ENCODE results near the gene PCMTD2. TPM values are rescaled to one million over a fixed set of nuclear protein-coding genes. Genes with fewer than 3 reads are reported as not detected.
A peak's percentile ranks its signal among the peaks of the same experiment; 100 is the strongest.

PCMTD2 gene
- total RNA-seq, 2 experiments from 2014 or later: 32.7 to 37.8 TPM

DNA sequence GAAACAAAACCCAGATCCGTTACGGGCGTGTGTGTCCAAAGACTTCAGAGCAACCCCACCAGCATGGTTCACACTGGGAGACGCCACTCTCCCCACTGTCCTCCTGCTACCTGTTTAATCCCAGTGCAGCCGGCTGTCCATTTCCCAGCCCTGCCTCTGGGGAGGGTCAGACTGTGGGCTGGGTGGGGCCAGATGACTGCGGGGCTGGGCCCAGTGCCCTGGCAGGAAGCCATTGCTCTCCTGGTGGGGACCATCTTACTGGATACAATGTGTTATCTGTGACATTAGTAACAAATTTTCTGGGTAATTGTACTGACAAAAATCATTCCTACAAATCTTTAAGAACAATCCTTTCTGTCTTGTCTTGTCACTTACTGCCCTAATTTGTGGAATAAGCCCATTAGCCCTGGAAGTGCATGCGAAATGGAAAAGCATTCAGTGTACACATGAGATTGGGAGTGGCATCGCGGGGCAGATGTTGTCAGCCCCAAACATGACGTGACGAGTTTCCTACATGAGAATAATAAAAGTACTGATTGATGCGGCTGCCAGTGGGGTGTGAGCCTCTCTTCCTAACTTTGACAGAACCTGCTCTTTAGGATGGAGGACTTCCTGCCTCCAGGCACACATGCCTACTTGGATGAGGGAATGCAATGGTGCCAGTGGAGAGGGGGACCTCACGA is 37.9 kb upstream of the PCMTD2 start:
- H3K36me3 Mint-ChIP-seq (ENCODE audit: low read depth): no peaks in the 10 kb centered on the region
- H3K27ac Mint-ChIP-seq: no peak overlapping the region
- ChIA-PET POLR2A (no interaction called here), CTCF (no interaction called here)
- DNase-seq (no peak), ATAC-seq (no peak)
- no peak overlapping the region for H3K4me3 Mint-ChIP-seq
- intact Hi-C loops (cut with DNase I, micrococcal nuclease): no loop called here
- peaks cover 14% of the 10 kb centered on the region for H3K4me1 Mint-ChIP-seq
- no peaks in the 10 kb centered on the region for H3K27me3 Mint-ChIP-seq
- no peaks in the 10 kb centered on the region for H3K9me3 Mint-ChIP-seq (ENCODE audit: low read depth)

GRCh38 chr20:64219202-64219601 is 36.3 kb upstream of the PCMTD2 start:
- ChIA-PET POLR2A (no interaction called here), CTCF (interaction anchor here (0.7 kb wide), 1 partner anchor 1201 kb away, joined by 5 read pairs; no protein-coding TSS in a partner anchor)
- Mint-ChIP-seq H3K9me3 (ENCODE audit: low read depth) (no peaks in the 10 kb centered on the region), H3K4me3 (no peak overlapping the region), H3K27ac (no peak overlapping the region), H3K27me3 (no peaks in the 10 kb centered on the region), H3K36me3 (ENCODE audit: low read depth) (no peaks in the 10 kb centered on the region), H3K4me1 (peaks cover 13% of the 10 kb centered on the region)
- DNase-seq: no peak
- intact Hi-C loops (cut with DNase I, micrococcal nuclease): no loop called here
- no peak for ATAC-seq

DNA sequence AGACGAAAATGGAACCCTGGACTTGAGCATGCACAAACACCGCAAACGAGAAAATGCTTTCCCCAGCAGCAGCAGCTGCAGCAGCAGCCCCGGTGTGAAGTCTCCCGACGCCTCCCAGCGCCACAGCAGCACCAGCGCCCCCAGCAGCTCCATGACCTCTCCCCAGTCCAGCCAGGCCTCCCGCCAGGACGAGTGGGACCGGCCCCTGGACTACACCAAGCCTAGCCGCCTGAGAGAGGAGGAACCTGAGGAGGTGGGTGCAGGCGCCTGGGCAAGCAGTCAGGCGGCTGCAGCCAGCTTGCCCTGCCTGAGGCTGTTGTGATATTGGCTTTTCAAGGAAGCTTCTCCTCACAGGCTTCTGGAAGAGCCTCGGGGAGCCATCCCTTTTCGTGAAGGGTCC is 35.8 kb upstream of the PCMTD2 start:
- Mint-ChIP-seq H3K9me3 (ENCODE audit: low read depth) (no peaks in the 10 kb centered on the region), H3K4me1 (peaks cover 10% of the 10 kb centered on the region), H3K4me3 (no peak overlapping the region), H3K27me3 (no peaks in the 10 kb centered on the region), H3K36me3 (ENCODE audit: low read depth) (no peaks in the 10 kb centered on the region), H3K27ac (no peak overlapping the region)
- ChIA-PET POLR2A (no interaction called here), CTCF (no interaction called here)
- intact Hi-C loops (cut with DNase I, micrococcal nuclease): no loop called here
- DNase-seq (no peak), ATAC-seq (no peak)

GRCh38 chr20:64220420-64220819 is 35.1 kb upstream of the PCMTD2 start:
- ATAC-seq (no peak), DNase-seq (no peak)
- H3K36me3 Mint-ChIP-seq (ENCODE audit: low read depth): no peaks in the 10 kb centered on the region
- POLR2A ChIA-PET: no interaction called here
- H3K9me3 Mint-ChIP-seq (ENCODE audit: low read depth): no peaks in the 10 kb centered on the region
- no peak overlapping the region for H3K4me3 Mint-ChIP-seq
- H3K4me1 Mint-ChIP-seq: peaks cover 4% of the 10 kb centered on the region
- CTCF ChIA-PET: no interaction called here
- intact Hi-C loops (cut with DNase I, micrococcal nuclease): no loop called here
- no peak overlapping the region for H3K27ac Mint-ChIP-seq
- H3K27me3 Mint-ChIP-seq: no peaks in the 10 kb centered on the region

DNA sequence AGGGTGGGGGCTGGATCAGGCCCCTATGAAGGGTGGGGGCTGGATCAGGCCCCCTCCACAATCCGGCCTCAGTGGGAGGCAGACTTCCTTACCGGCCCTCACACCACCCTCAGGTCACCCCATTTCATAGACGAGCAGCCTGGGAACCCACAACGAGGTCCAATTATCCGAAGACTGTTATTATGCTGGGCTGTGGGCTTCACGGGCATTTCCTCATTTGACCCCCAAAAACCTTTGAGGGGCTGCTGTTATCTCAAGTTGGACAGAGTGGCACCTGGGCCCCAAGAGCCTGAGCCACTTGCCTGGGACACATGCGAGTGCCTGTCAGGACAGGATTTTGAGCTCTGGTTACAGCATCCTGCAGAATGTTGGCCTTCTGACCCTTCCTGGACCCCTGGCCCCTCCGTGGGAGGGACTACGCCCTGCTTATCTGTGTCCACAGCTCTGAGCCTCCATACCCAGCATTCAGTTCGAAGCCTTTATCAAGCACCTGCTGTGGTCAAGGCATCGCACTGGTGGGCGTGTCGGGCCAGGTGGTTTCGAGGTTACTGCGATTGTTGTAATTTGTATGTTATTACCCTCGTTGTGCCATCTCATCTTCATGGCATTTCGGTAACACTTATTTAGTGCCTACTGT is 34.5 kb upstream of the PCMTD2 start:
- no peaks in the 10 kb centered on the region for H3K36me3 Mint-ChIP-seq (ENCODE audit: low read depth)
- intact Hi-C loops (cut with DNase I, micrococcal nuclease): no loop called here
- ChIA-PET CTCF (no interaction called here), POLR2A (no interaction called here)
- H3K4me1 Mint-ChIP-seq: peaks cover 2% of the 10 kb centered on the region
- no peak overlapping the region for H3K4me3 Mint-ChIP-seq
- ATAC-seq (no peak), DNase-seq (no peak)
- H3K9me3 Mint-ChIP-seq (ENCODE audit: low read depth): no peaks in the 10 kb centered on the region
- H3K27ac Mint-ChIP-seq: no peak overlapping the region
- H3K27me3 Mint-ChIP-seq: no peaks in the 10 kb centered on the region

DNA sequence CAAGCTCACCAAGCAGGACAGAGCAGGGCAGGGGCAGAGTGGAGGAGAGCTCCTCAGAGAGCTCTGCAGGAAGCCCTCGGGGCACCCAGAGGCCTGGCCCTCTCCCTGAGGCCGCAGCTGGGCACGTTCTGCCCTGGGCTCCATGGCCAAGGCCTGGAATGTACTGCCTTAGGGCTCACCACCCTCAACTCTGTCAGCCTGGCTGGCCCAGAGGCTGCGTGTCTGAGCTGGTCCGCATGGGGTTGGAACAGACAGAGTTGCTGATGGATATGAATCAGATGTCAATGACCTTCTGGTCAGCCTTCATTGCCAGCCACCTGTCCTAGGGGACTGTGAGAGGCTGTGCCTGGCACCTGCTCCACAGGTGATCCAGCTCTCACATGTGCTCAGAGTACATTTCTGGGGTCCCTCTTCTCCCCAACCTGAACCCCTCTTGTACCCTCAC is 33.2 kb upstream of the PCMTD2 start:
- DNase-seq (no peak), ATAC-seq (no peak)
- Mint-ChIP-seq H3K36me3 (ENCODE audit: low read depth) (no peaks in the 10 kb centered on the region), H3K9me3 (ENCODE audit: low read depth) (no peaks in the 10 kb centered on the region), H3K27me3 (no peaks in the 10 kb centered on the region), H3K4me3 (no peak overlapping the region), H3K4me1 (peaks cover 10% of the 10 kb centered on the region), H3K27ac (no peak overlapping the region)
- POLR2A ChIA-PET: no interaction called here
- intact Hi-C loops (cut with DNase I, micrococcal nuclease): no loop called here
- CTCF ChIA-PET: interaction anchor here (0.6 kb wide), 1 partner anchor 25 kb away, joined by 3 read pairs; no protein-coding TSS in a partner anchor

- Mint-ChIP-seq H3K27me3 (no peaks in the 10 kb centered on the region), H3K4me3 (no peak overlapping the region), H3K9me3 (ENCODE audit: low read depth) (no peaks in the 10 kb centered on the region), H3K27ac (no peak overlapping the region), H3K4me1 (peaks cover 12% of the 10 kb centered on the region), H3K36me3 (ENCODE audit: low read depth) (no peaks in the 10 kb centered on the region)
- CTCF ChIA-PET: interaction anchor here (0.6 kb wide), 1 partner anchor 26 kb away, joined by 3 read pairs; no protein-coding TSS in a partner anchor
- POLR2A ChIA-PET: no interaction called here
- ATAC-seq (no peak), DNase-seq (no peak)
- intact Hi-C loops (cut with DNase I, micrococcal nuclease): no loop called here
Observed at GRCh38 chr20:64222851-64223525, 32.6 kb upstream of the PCMTD2 start.

- Mint-ChIP-seq H3K4me3 (no peak overlapping the region), H3K4me1 (peaks cover 15% of the 10 kb centered on the region), H3K27me3 (no peaks in the 10 kb centered on the region), H3K9me3 (ENCODE audit: low read depth) (no peaks in the 10 kb centered on the region), H3K36me3 (ENCODE audit: low read depth) (no peaks in the 10 kb centered on the region), H3K27ac (no peak overlapping the region)
- intact Hi-C loops (cut with DNase I, micrococcal nuclease): no loop called here
- DNase-seq: no peak
- ChIA-PET CTCF (interaction anchor here (1.4 kb wide), 1 partner anchor 9 kb away, joined by 4 read pairs; no protein-coding TSS in a partner anchor), POLR2A (no interaction called here)
- ATAC-seq: no peak
Observed at GRCh38 chr20:64223526-64224067, 32.0 kb upstream of the PCMTD2 start.

GRCh38 chr20:64224351-64225170 is 31.0 kb upstream of the PCMTD2 start:
- DNase-seq (peak; percentile 16), ATAC-seq (peak; percentile 73)
- POLR2A ChIA-PET: no interaction called here
- no peak overlapping the region for H3K4me3 Mint-ChIP-seq
- no peaks in the 10 kb centered on the region for H3K36me3 Mint-ChIP-seq (ENCODE audit: low read depth)
- H3K27me3 Mint-ChIP-seq: no peaks in the 10 kb centered on the region
- H3K9me3 Mint-ChIP-seq (ENCODE audit: low read depth): no peaks in the 10 kb centered on the region
- peaks cover 15% of the 10 kb centered on the region for H3K4me1 Mint-ChIP-seq
- CTCF ChIA-PET: interaction anchor here (0.7 to 1.4 kb wide), 3 partner anchors 9 to 34 kb away, joined by 3 to 4 read pairs (median 3); no protein-coding TSS in a partner anchor
- intact Hi-C loops (cut with DNase I, micrococcal nuclease): no loop called here
- H3K27ac Mint-ChIP-seq: no peak overlapping the region

DNA sequence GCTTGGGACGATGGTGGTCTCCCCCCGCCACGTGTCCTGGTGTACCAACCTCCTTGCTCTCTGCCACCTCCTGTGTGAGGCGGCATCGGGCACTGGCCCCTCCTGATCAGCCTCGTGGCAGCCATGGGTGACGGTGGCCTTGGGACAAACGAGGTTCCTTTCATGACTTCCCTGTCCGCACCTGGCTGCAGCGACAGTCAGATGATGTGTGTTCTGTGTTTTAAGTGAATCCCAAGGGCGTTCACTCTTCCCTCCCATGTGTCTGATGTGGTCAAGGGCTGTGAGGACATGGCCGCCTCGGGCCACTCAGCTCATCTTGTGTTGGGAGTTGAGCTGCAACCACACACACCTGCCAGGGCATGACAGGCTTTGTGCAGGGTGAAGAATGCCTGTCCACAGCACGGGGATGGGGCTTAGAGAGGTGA is 30.4 kb upstream of the PCMTD2 start:
- intact Hi-C loops (cut with DNase I, micrococcal nuclease): no loop called here
- no peak for DNase-seq
- H3K36me3 Mint-ChIP-seq (ENCODE audit: low read depth): no peaks in the 10 kb centered on the region
- H3K27ac Mint-ChIP-seq: no peak overlapping the region
- H3K9me3 Mint-ChIP-seq (ENCODE audit: low read depth): no peaks in the 10 kb centered on the region
- POLR2A ChIA-PET: no interaction called here
- CTCF ChIA-PET: interaction anchor here (0.7 kb wide), 1 partner anchor 8 kb away, joined by 3 read pairs; no protein-coding TSS in a partner anchor
- no peak for ATAC-seq
- no peak overlapping the region for H3K4me3 Mint-ChIP-seq
- peaks cover 15% of the 10 kb centered on the region for H3K4me1 Mint-ChIP-seq
- no peaks in the 10 kb centered on the region for H3K27me3 Mint-ChIP-seq
